A673 (cell line): ENCODE measurements around the gene TDG. TPM values are rescaled to one million over a fixed set of nuclear protein-coding genes. Genes with fewer than 3 reads are reported as not detected.

ENCODE experiments used
- BruUV-seq: library from RNA; stranded (reverse); fragments of 400-500 nt; replicated peaks from 2 replicates; lab custom pipeline; 2021; lab: Mats Ljungman, UMichigan
- CTCF ChIA-PET: fragments of 300-600 bp; sonication (Branson Sonifier 250); formaldehyde crosslinking; loops from one replicate; lab custom pipeline; 2022; ENCODE audit warnings: antibody characterized with exemption; lab: Charles Lee
- POLR2A ChIA-PET: fragments of 300-600 bp; sonication (Branson Sonifier 250); formaldehyde crosslinking; loops from one replicate; lab custom pipeline; 2022; ENCODE audit warnings: antibody characterized with exemption; ENCODE audit not compliant: low non-redundant PET; lab: Charles Lee
- DNase-seq: peaks from one replicate; pipeline ENCODE4 v3.0.0-alpha.2; 2015; ENCODE audit warnings: low spot score
- H3K27ac ChIP-seq: fragments of 200-600 bp; sonication (generic); 2 replicates; pipeline ENCODE4 v1.5.1; 2016; ENCODE audit warnings: mixed run types, low read depth, mild to moderate bottlenecking, mixed read lengths, antibody characterized with exemption, low read length; ENCODE audit not compliant: poor library complexity, severe bottlenecking
- H3K27me3 ChIP-seq: fragments of 200-600 bp; sonication (generic); replicated peaks from 2 replicates; pipeline ENCODE4 v1.6.1; 2017; ENCODE audit warnings: mixed run types, low read depth, mild to moderate bottlenecking, mixed read lengths, antibody characterized with exemption, low read length; ENCODE audit not compliant: insufficient read depth, poor library complexity
- H3K36me3 ChIP-seq: fragments of 200-600 bp; sonication (generic); 2 replicates; pipeline ENCODE4 v1.6.1; 2016; ENCODE audit warnings: mixed run types, mild to moderate bottlenecking, mixed read lengths, antibody characterized with exemption, low read length; ENCODE audit not compliant: insufficient read depth, poor library complexity, severe bottlenecking
- H3K4me1 ChIP-seq: fragments of 200-600 bp; sonication (generic); 2 replicates; pipeline ENCODE4 v1.6.1; 2017; ENCODE audit warnings: mixed run types, mild to moderate bottlenecking, mixed read lengths, antibody characterized with exemption, low read length; ENCODE audit not compliant: insufficient read depth, poor library complexity, severe bottlenecking
- H3K4me3 ChIP-seq: fragments of 200-600 bp; sonication (generic); 2 replicates; pipeline ENCODE4 v1.5.1; 2016; ENCODE audit warnings: low read depth, mixed run types, mild to moderate bottlenecking, mixed read lengths, low read length; ENCODE audit not compliant: poor library complexity, severe bottlenecking
- H3K9me3 ChIP-seq: fragments of 200-600 bp; sonication (generic); 2 replicates; pipeline ENCODE4 v1.6.1; 2016; ENCODE audit warnings: mixed run types, low read depth, mild to moderate bottlenecking, mixed read lengths, antibody characterized with exemption, low read length; ENCODE audit not compliant: poor library complexity, severe bottlenecking
- EZH2 ChIP-seq: fragments of 200-600 bp; sonication (generic); IDR thresholded peaks from 2 replicates; pipeline ENCODE4 v1.6.1; 2017; ENCODE audit warnings: borderline replicate concordance, low read depth, mild to moderate bottlenecking, mixed read lengths, antibody characterized with exemption, low read length; ENCODE audit not compliant: poor library complexity, severe bottlenecking
- intact Hi-C: fragments of 100-400 bp; cut with micrococcal nuclease; formaldehyde crosslinking; loops from one replicate; pipeline ENCODE4 v1.10.0; 2022; ENCODE audit not compliant: unreplicated experiment
- total RNA-seq: library from RNA; stranded (reverse); gene quantifications from 2 replicates; pipeline ENCODE4 v1.2.3, GENCODE V29; 2021
- TF ChIP-seq, protein P1 (sequence below): fragments of 300-800, 200-600 bp; sonication (generic); conservative IDR thresholded peaks from 2 replicates; pipeline ENCODE4 v1.5.1; 2017; ENCODE audit warnings: low read depth, mild to moderate bottlenecking, antibody characterized with exemption, low read length, moderate library complexity, mixed read lengths

TDG gene
- total RNA-seq, 1 experiment from 2014 or later, result 59.4 TPM

- no peak for TF ChIP-seq EZH2
- TF ChIP-seq, protein P1, sequence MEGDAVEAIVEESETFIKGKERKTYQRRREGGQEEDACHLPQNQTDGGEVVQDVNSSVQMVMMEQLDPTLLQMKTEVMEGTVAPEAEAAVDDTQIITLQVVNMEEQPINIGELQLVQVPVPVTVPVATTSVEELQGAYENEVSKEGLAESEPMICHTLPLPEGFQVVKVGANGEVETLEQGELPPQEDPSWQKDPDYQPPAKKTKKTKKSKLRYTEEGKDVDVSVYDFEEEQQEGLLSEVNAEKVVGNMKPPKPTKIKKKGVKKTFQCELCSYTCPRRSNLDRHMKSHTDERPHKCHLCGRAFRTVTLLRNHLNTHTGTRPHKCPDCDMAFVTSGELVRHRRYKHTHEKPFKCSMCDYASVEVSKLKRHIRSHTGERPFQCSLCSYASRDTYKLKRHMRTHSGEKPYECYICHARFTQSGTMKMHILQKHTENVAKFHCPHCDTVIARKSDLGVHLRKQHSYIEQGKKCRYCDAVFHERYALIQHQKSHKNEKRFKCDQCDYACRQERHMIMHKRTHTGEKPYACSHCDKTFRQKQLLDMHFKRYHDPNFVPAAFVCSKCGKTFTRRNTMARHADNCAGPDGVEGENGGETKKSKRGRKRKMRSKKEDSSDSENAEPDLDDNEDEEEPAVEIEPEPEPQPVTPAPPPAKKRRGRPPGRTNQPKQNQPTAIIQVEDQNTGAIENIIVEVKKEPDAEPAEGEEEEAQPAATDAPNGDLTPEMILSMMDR, result no peak
- Histone ChIP-seq H3K36me3 (peaks cover 8% of the 10 kb centered on the region), H3K4me3 (no peak overlapping the region), H3K27ac (peak overlapping the region; percentile 7), H3K4me1 (peaks cover 4% of the 10 kb centered on the region), H3K9me3 (no peaks in the 10 kb centered on the region), H3K27me3 (no peaks in the 10 kb centered on the region)
- ChIA-PET CTCF (no interaction called here), POLR2A (no interaction called here)
- no peak for DNase-seq
- BruUV-seq, result no TSS peak
- intact Hi-C loops, result no loop called here
These were observed 7.1 kb upstream of the TDG start for GRCh38 chr12:103958621-103959020.

GRCh38 chr12:103960616-103961227 is 5.0 kb upstream of the TDG start:
- no peak overlapping the region for H3K27ac ChIP-seq
- H3K9me3 ChIP-seq, result no peaks in the 10 kb centered on the region
- H3K36me3 ChIP-seq, result no peaks in the 10 kb centered on the region
- ChIA-PET POLR2A (interaction anchor here (0.6 kb wide), 1 partner anchor 11 kb away, joined by 4 read pairs; no protein-coding TSS in a partner anchor), CTCF (no interaction called here)
- no peaks in the 10 kb centered on the region for H3K27me3 ChIP-seq
- DNase-seq, result no peak
- intact Hi-C loops, result no loop called here
- H3K4me1 ChIP-seq, result peaks cover 9% of the 10 kb centered on the region
- no peak for TF ChIP-seq EZH2
- TF ChIP-seq, protein P1, result no peak
- no peak overlapping the region for H3K4me3 ChIP-seq
- no TSS peak for BruUV-seq

- H3K27ac ChIP-seq, result no peak overlapping the region
- no peak for DNase-seq
- no peaks in the 10 kb centered on the region for H3K36me3 ChIP-seq
- TF ChIP-seq, protein P1, result no peak
- TF ChIP-seq EZH2, result no peak
- intact Hi-C loops, result no loop called here
- no peak overlapping the region for H3K4me3 ChIP-seq
- no peaks in the 10 kb centered on the region for H3K9me3 ChIP-seq
- no TSS peak for BruUV-seq
- POLR2A ChIA-PET, result interaction anchor here (0.6 kb wide), 1 partner anchor 33 kb away, joined by 6 read pairs; the partner anchor contains the start of gene HSP90B1
- CTCF ChIA-PET, result no interaction called here
- H3K27me3 ChIP-seq, result no peaks in the 10 kb centered on the region
- H3K4me1 ChIP-seq, result peaks cover 9% of the 10 kb centered on the region
These were observed 3.2 kb upstream of the TDG start for GRCh38 chr12:103962493-103962892.
